HCT116 (cell line): ENCODE results near the gene PRR7. TPM values are rescaled to one million over a fixed set of nuclear protein-coding genes. Genes with fewer than 3 reads are reported as not detected.

Source experiments
- ATAC-seq: fragments of 200-7000 bp; cut with Tn5 transposase; 2 replicates; pipeline ENCODE4 v1.9.1; 2020; ENCODE audit warnings: mild to moderate bottlenecking, moderate library complexity
- BruUV-seq: library from RNA; stranded (reverse); fragments of 400-500 nt; replicated peaks from 2 replicates; lab custom pipeline; 2021; lab: Mats Ljungman, UMichigan
- CTCF ChIA-PET: fragments of 300-600 bp; sonication (Branson Sonifier 250); formaldehyde crosslinking; loops from one replicate; lab custom pipeline; 2021; ENCODE audit warnings: antibody characterized with exemption; lab: Charles Lee
- POLR2A ChIA-PET: fragments of 300-600, 350-600 bp; sonication (Branson Sonifier 250); formaldehyde crosslinking; loops from one replicate; lab custom pipeline; 2021; ENCODE audit warnings: antibody characterized with exemption; lab: Charles Lee
- RAD21 ChIA-PET, 2 experiments: fragments of 300-600 bp; sonication (Branson Sonifier 250); formaldehyde crosslinking; loops; one replicate each; lab custom pipeline; 2023; ENCODE audit warnings: low total read pairs in 2 of 2; ENCODE audit not compliant: uncharacterized antibody in 2 of 2, unreplicated experiment in 2 of 2, low non-redundant PET in 1 of 2; lab: Charles Lee
- DNase-seq: peaks from one replicate; pipeline ENCODE4 v3.0.0-alpha.2; 2010; ENCODE audit warnings: low read depth, low spot score
- H2AFZ ChIP-seq: fragments of 200-600 bp; shearing (Covaris generic), sonication (generic); 2 replicates; pipeline ENCODE4 v1.6.1; 2017; ENCODE audit warnings: low read depth, mixed run types, mixed read lengths, antibody characterized with exemption, low read length; ENCODE audit not compliant: poor library complexity, severe bottlenecking
- H3K27ac ChIP-seq: 2 replicates; pipeline ENCODE4 v1.5.1; 2012; ENCODE audit warnings: low read depth, low read length
- H3K27me3 ChIP-seq: fragments of 200-600 bp; sonication (generic); 2 replicates; pipeline ENCODE4 v1.6.1; 2016; ENCODE audit warnings: mixed run types, low read length, mixed read lengths; ENCODE audit not compliant: insufficient read depth
- H3K36me3 ChIP-seq, 2 experiments: fragments of 200-500 bp in 1 of 2; fragments of 200-600 bp in 1 of 2; sonication (Bioruptor generic) in 1 of 2; sonication (generic) in 1 of 2; 2 replicates each; pipeline versions ENCODE4 v1.5.1 to v1.6.1; 2014 to 2016; ENCODE audit warnings: low read length in 2 of 2, inconsistent platforms in 1 of 2, mixed read lengths in 1 of 2, mixed run types in 1 of 2; ENCODE audit not compliant: insufficient read depth in 2 of 2, control insufficient read depth in 1 of 2
- H3K4me1 ChIP-seq, 2 experiments: fragments of 200-600 bp in 1 of 2; sonication (generic) in 1 of 2; 2 replicates each; pipeline versions ENCODE4 v1.5.1 to v1.6.1; 2012 to 2017; ENCODE audit warnings: low read length in 2 of 2, inconsistent platforms in 1 of 2, mild to moderate bottlenecking in 1 of 2, mixed read lengths in 1 of 2, mixed run types in 1 of 2, moderate library complexity in 1 of 2; ENCODE audit not compliant: insufficient read depth in 2 of 2, control insufficient read depth in 1 of 2
- H3K4me2 ChIP-seq: fragments of 200-600 bp; sonication (generic); 2 replicates; pipeline ENCODE4 v1.6.1; 2017; ENCODE audit warnings: mixed run types, low read length, mixed read lengths
- H3K4me3 ChIP-seq, 2 experiments: fragments of 200-600 bp in 1 of 2; sonication (generic) in 1 of 2; replicated peaks in 1 of 2; 2 replicates each; pipeline ENCODE4 v1.5.1; 2011 to 2016; ENCODE audit warnings: low read length in 2 of 2, control low read depth in 1 of 2, low read depth in 1 of 2, mild to moderate bottlenecking in 1 of 2, mixed read lengths in 1 of 2, mixed run types in 1 of 2
- H3K79me2 ChIP-seq: fragments of 200-600 bp; sonication (generic); 2 replicates; pipeline ENCODE4 v1.6.1; 2017; ENCODE audit warnings: mild to moderate bottlenecking, mixed run types, low read length, moderate library complexity, mixed read lengths; ENCODE audit not compliant: insufficient read depth
- H3K9ac ChIP-seq: fragments of 200-600 bp; sonication (generic); 2 replicates; pipeline ENCODE4 v1.6.1; 2016; ENCODE audit warnings: low read length, mixed read lengths
- H3K9me2 ChIP-seq: fragments of 200-600 bp; sonication (generic), shearing (Covaris generic); 2 replicates; pipeline ENCODE4 v1.6.1; 2017; ENCODE audit warnings: mixed run types, mild to moderate bottlenecking, moderate library complexity; ENCODE audit not compliant: insufficient read depth
- H3K9me3 ChIP-seq, 2 experiments: fragments of 200-500 bp in 1 of 2; fragments of 200-600 bp in 1 of 2; sonication (Bioruptor generic) in 1 of 2; sonication (generic) in 1 of 2; 2 replicates each; pipeline ENCODE4 v1.6.1; 2014 to 2017; ENCODE audit warnings: low read length in 2 of 2, mixed read lengths in 2 of 2, inconsistent platforms in 1 of 2, low read depth in 1 of 2, mild to moderate bottlenecking in 1 of 2, mixed run types in 1 of 2, moderate library complexity in 1 of 2; ENCODE audit not compliant: control insufficient read depth in 1 of 2, insufficient read depth in 1 of 2
- H4K20me1 ChIP-seq: fragments of 200-600 bp; sonication (generic), shearing (Covaris generic); 2 replicates; pipeline ENCODE4 v1.6.1; 2017; ENCODE audit warnings: mixed run types, mild to moderate bottlenecking, moderate library complexity; ENCODE audit not compliant: insufficient read depth
- ATF3 ChIP-seq: IDR thresholded peaks from 2 replicates; pipeline ENCODE4 v1.6.1; 2012
- CBX3 ChIP-seq: IDR thresholded peaks from 2 replicates; pipeline ENCODE4 v1.6.1; 2012; ENCODE audit warnings: low read depth
- CTCF ChIP-seq, 3 experiments: fragments of 200-600 bp in 1 of 3; sonication (generic) in 1 of 3; IDR thresholded peaks in 2 of 3; conservative IDR thresholded peaks in 1 of 3; 2 replicates each; pipeline ENCODE4 v1.5.1; 2012 to 2017; ENCODE audit warnings: low read depth in 2 of 3, low read length in 2 of 3, antibody characterized with exemption in 1 of 3, borderline replicate concordance in 1 of 3, control low read depth in 1 of 3, mild to moderate bottlenecking in 1 of 3, mixed read lengths in 1 of 3, mixed run types in 1 of 3, moderate library complexity in 1 of 3; ENCODE audit not compliant: insufficient read depth in 1 of 3
- ELF1 ChIP-seq: IDR thresholded peaks from 2 replicates; pipeline ENCODE4 v1.6.1; 2012; ENCODE audit warnings: low read depth, borderline replicate concordance
- REST ChIP-seq: IDR thresholded peaks from 2 replicates; pipeline ENCODE4 v1.6.1; 2012; ENCODE audit warnings: low read depth
- SIN3A ChIP-seq: IDR thresholded peaks from 2 replicates; pipeline ENCODE4 v1.6.1; 2012; ENCODE audit warnings: low read depth
- SRF ChIP-seq: IDR thresholded peaks from 2 replicates; pipeline ENCODE4 v1.6.1; 2012; ENCODE audit warnings: low read depth
- ZFX ChIP-seq: fragments of 450-650 bp; IDR thresholded peaks from 2 replicates; pipeline ENCODE4 v1.6.1; 2017
- intact Hi-C: fragments of 100-400 bp; cut with micrococcal nuclease; formaldehyde crosslinking; loops from 2 replicates; pipeline ENCODE4 v1.10.0; 2022
- total RNA-seq: library from RNA; stranded (reverse); gene quantifications from one replicate; pipeline ENCODE4 v1.2.1, GENCODE V29; 2021; ENCODE audit not compliant: unreplicated experiment

Gene PRR7
- total RNA-seq, 1 experiment from 2014 or later: 39.9 TPM

GRCh38 chr5:177501874-177502678 is 55.5 kb downstream of the PRR7 start:
- Histone ChIP-seq H3K36me3 (no peaks in the 10 kb centered on the region), H3K9me2 (no peaks in the 10 kb centered on the region), H3K4me3 (no peak overlapping the region)
- CTCF ChIA-PET: interaction anchor here (0.8 to 2.0 kb wide), 8 partner anchors 10 to 388 kb away, joined by 3 to 17 read pairs (median 6); partner anchors contain the start of gene DDX41
- TF ChIP-seq REST (no peak), CBX3 (no peak), ELF1 (no peak), SIN3A (no peak), SRF (no peak), CTCF (IDR thresholded peaks at IDR 0.05 in 2 of 3, conservative IDR thresholded peaks at IDR 0.05 in 1 of 3; ENCODE audit: borderline replicate concordance in 1 of 3, insufficient read depth in 1 of 3, low read depth in 2 of 3, low read length in 2 of 3) (no peak), ZFX (no peak), ATF3 (no peak)
- TF ChIP-seq, all 23 proteins: peak for 0
- Histone ChIP-seq H2AFZ (no peak overlapping the region), H3K4me2 (no peak overlapping the region), H3K9me3 (no peaks in the 10 kb centered on the region), H4K20me1 (no peaks in the 10 kb centered on the region), H3K4me1 (peaks cover 8 to 21% of the 10 kb centered on the region in 2 experiments; a peak in 3 of 4 replicates), H3K9ac (no peak overlapping the region), H3K79me2 (peaks cover 2% of the 10 kb centered on the region), H3K27ac (no peak overlapping the region), H3K27me3 (no peaks in the 10 kb centered on the region)
- ATAC-seq (no peak), DNase-seq (no peak)
- ChIA-PET POLR2A (no interaction called here), RAD21 (interaction anchor here in 1 of 2 experiments (1.8 kb wide), 1 partner anchor 112 kb away, joined by 5 read pairs; no protein-coding TSS in a partner anchor)
- intact Hi-C loops: loop anchor here (1.0 to 5.0 kb wide), 3 partner anchors 112 to 387 kb away; partner anchors contain the start of genes PRELID1 and RAB24
- no TSS peak for BruUV-seq
